RPMI8226 (cell line): ENCODE data around the gene OAS2.

Source experiments
- DNase-seq: peaks from one replicate; pipeline ENCODE4 v3.0.0-alpha.2; 2015

The OAS2 gene

DNA sequence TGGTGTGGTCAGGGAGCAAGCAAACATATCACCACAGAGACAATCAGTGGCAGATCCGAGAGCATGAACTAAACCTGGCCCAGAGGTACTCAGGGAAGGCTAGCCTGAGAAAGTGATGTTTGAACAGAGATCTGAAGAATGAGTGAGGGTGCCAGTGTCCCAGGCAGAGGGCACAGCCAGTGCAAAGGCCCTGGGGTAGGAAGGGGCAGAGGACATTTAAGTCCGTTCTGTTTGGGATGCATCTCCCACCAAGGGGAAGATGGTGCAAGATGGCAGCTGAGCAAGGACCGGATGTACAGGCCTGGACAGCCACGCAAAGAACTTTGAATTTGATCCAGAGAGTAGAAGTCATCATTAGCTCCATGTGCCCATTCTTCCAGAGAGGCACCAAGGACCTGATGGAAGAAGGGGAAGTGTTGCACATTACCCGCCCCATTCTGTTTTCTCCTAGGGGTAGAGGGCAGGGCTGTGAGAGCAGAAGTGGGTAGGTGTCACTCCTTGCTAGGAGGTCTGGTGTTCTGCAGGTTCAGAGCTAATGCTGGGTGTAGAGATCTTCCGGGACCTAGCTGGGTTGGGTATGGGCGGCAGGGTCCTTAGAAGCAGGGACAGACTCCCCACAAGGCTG is 82.1 kb downstream of the OAS2 start:
- no peak for DNase-seq

GRCh38 chr12:113061061-113061694 is 82.9 kb downstream of the OAS2 start:
- DNase-seq: no peak
